Measurements from ENCODE around the gene DSCAML1. TPM values are rescaled to one million over a fixed set of nuclear protein-coding genes. Genes with fewer than 3 reads are reported as not detected.
"Not testable (repeated sequence)": the region's sequence is repeated elsewhere in the genome, so short reads cannot be mapped to it uniquely, and the experiment has no call there.

The DSCAML1 gene
- total and polyA plus RNA-seq, 8 donors: 0.08 to 2.9 (median 0.45) TPM

DNA sequence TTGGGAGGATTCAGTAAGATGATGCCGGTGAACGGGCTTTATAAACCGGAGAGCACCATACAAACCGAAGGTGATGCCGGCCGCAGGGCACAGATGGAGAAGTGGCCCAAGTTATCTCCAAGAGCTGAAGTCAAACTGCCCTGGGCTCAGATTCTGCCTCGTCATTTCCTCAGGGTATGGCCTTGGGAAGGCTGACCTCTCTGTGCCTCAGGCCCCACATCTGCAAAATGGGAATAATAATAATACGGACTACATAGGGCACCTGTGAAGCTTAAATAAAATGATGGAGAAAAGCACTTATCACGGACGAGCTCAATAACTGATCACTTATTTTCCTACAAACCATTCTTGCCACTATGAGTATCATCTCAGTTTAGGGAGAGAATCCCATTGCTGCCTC, 29.9 kb downstream of the DSCAML1 start:
- no peak overlapping the region for H3K27ac ChIP-seq
- DNase-seq: no peak
- WGBS, 5 donors: 84 to 92% (median 90%) methylated on average over 10 of the region's 10 CpGs
- peaks cover 0 to 17% (median 0%) of the 10 kb centered on the region in 3 donors for H3K27me3 ChIP-seq
- H3K4me1 ChIP-seq: no peaks in the 10 kb centered on the region
- TF ChIP-seq POLR2A (IDR thresholded peaks at IDR 0.05): no peak
- no peak for TF ChIP-seq POLR2AphosphoS5 (IDR thresholded peaks at IDR 0.05)
- TF ChIP-seq, protein P1, sequence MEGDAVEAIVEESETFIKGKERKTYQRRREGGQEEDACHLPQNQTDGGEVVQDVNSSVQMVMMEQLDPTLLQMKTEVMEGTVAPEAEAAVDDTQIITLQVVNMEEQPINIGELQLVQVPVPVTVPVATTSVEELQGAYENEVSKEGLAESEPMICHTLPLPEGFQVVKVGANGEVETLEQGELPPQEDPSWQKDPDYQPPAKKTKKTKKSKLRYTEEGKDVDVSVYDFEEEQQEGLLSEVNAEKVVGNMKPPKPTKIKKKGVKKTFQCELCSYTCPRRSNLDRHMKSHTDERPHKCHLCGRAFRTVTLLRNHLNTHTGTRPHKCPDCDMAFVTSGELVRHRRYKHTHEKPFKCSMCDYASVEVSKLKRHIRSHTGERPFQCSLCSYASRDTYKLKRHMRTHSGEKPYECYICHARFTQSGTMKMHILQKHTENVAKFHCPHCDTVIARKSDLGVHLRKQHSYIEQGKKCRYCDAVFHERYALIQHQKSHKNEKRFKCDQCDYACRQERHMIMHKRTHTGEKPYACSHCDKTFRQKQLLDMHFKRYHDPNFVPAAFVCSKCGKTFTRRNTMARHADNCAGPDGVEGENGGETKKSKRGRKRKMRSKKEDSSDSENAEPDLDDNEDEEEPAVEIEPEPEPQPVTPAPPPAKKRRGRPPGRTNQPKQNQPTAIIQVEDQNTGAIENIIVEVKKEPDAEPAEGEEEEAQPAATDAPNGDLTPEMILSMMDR (IDR thresholded peaks at IDR 0.05): no peak
- no peak for TF ChIP-seq EP300 (IDR thresholded peaks at IDR 0.05)
- H3K4me3 ChIP-seq: no peak overlapping the region
- H3K36me3 ChIP-seq: peaks cover 0 to 7% (median 0%) of the 10 kb centered on the region in 4 donors
- H3K9me3 ChIP-seq: no peaks in the 10 kb centered on the region
- intact Hi-C loops (cut with DNase I; ENCODE audit: low total_unique reads): no loop called here

DNA sequence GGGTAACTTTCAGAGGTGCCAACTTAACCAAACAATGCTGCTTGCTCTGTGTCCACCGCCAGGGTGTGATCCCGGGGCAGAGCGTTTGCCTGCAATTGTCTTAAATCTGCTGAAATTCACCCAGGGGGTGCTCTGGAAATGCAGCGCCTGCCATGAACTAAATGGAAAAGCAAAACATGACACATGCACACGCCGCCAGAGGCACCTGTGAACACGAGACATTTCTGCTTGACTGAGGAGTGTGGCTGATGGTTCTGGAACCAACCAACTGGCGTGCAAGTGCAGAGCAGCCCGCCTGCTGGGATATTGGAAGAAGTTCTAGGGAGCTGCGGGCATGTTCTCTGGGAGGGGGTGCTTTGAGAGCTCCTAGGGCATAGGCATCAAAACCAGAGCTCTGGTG, 30.4 kb downstream of the DSCAML1 start:
- Histone ChIP-seq H3K27me3 (peaks cover 0 to 17% (median 0%) of the 10 kb centered on the region in 3 donors), H3K9me3 (no peaks in the 10 kb centered on the region), H3K36me3 (peaks cover 0 to 7% (median 0%) of the 10 kb centered on the region in 4 donors), H3K27ac (no peak overlapping the region), H3K4me3 (no peak overlapping the region), H3K4me1 (no peaks in the 10 kb centered on the region)
- TF ChIP-seq, protein P1 (IDR thresholded peaks at IDR 0.05): no peak
- TF ChIP-seq POLR2A (IDR thresholded peaks at IDR 0.05) (no peak), EP300 (IDR thresholded peaks at IDR 0.05) (no peak), POLR2AphosphoS5 (IDR thresholded peaks at IDR 0.05) (no peak)
- intact Hi-C loops (cut with DNase I; ENCODE audit: low total_unique reads): no loop called here
- 77 to 86% (median 82%) methylated on average over 10 of the region's 10 CpGs for WGBS, 5 donors
- no peak for DNase-seq

DNA sequence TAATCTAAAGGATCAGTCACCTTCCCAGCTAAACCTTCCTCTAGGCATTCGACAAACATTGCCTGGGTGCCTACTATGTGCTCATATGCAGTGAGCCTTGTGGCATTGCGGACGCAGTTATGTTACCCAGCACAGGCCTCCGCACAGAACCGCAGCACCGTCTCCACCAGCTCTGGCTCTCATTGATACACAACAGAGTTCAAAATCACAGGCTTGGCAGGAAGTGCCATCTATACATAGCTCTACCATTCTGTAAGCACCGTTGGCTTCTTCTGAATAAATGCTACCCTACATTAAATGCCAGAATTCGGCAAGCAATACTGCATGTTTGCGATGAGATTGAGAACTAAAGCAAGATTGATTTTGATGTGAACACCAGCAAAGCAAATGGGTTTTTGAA, 31.0 kb downstream of the DSCAML1 start:
- intact Hi-C loops (cut with DNase I; ENCODE audit: low total_unique reads): no loop called here
- WGBS, 5 donors: 82 to 86% (median 82%) methylated on average over 9 of the region's 9 CpGs
- no peak for TF ChIP-seq POLR2A (IDR thresholded peaks at IDR 0.05)
- no peak for TF ChIP-seq POLR2AphosphoS5 (IDR thresholded peaks at IDR 0.05)
- TF ChIP-seq, protein P1 (IDR thresholded peaks at IDR 0.05): no peak

DNA sequence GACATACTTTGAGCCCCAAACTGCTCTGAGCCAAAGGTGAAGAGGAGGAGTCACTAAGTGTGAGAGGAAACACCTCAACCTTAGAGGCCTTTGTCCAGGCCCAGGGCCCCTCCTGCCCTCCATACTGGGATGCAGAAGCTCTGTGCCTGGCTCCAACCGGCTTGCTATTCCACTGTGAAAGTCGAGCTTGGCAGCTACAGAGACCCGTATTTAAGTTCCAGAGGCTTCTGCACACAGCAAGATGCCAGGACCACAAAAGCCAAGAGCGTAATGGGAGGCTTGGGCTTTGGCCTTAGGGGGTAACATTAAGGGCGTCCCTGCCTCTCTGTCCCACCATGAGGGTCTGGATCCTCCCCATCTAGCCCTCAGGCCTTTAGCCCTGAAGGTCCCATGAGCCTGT, 31.9 kb downstream of the DSCAML1 start:
- DNase-seq: no peak
- TF ChIP-seq, protein P1 (IDR thresholded peaks at IDR 0.05): no peak
- TF ChIP-seq EP300 (IDR thresholded peaks at IDR 0.05): no peak
- no peak for TF ChIP-seq POLR2AphosphoS5 (IDR thresholded peaks at IDR 0.05)
- no peak for TF ChIP-seq POLR2A (IDR thresholded peaks at IDR 0.05)
- no peak overlapping the region for H3K4me3 ChIP-seq
- H3K36me3 ChIP-seq: peaks cover 0 to 7% (median 0%) of the 10 kb centered on the region in 4 donors
- no peak overlapping the region for H3K27ac ChIP-seq
- intact Hi-C loops (cut with DNase I; ENCODE audit: low total_unique reads): no loop called here
- peaks cover 0 to 17% (median 0%) of the 10 kb centered on the region in 3 donors for H3K27me3 ChIP-seq
- WGBS, 5 donors: 60 to 72% (median 66%) methylated on average over 4 to 5 of the region's 5 CpGs
- no peaks in the 10 kb centered on the region for H3K9me3 ChIP-seq
- H3K4me1 ChIP-seq: no peaks in the 10 kb centered on the region

More for the DNA sequence above, 31.0 kb downstream of the DSCAML1 start:
- DNase-seq: no peak
- Histone ChIP-seq H3K4me3 (no peak overlapping the region), H3K27me3 (peaks cover 0 to 17% (median 0%) of the 10 kb centered on the region in 3 donors), H3K27ac (no peak overlapping the region), H3K36me3 (peaks cover 0 to 7% (median 0%) of the 10 kb centered on the region in 4 donors), H3K9me3 (no peaks in the 10 kb centered on the region), H3K4me1 (no peaks in the 10 kb centered on the region)

DNA sequence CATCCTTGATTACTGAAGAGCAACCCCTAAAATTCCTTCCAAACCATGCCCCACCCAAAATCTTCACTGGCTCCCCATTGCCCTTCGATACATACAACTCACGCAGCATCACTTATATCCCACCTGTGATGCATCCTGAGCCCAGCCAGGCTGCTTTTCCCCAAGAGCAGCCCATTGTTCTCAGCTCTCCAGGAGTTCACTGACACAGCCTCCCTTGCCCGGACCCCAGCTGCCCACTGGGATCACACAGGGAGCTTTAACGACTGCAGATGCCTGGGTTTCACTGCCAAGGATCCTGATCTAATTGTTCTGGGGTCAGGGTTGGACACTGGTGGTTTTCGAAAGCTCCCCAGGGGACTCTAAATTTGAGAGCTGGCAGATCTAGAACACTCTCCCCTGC, 33.6 kb downstream of the DSCAML1 start:
- intact Hi-C loops (cut with DNase I; ENCODE audit: low total_unique reads); H3K4me3 ChIP-seq; H3K4me1 ChIP-seq; H3K27ac ChIP-seq; H3K9me3 ChIP-seq; DNase-seq; H3K36me3 ChIP-seq: not testable (repeated sequence)
- peaks cover 0 to 21% (median 0%) of the 10 kb centered on the region in 3 donors for H3K27me3 ChIP-seq
- 58 to 76% (median 62%) methylated on average over 5 of the region's 5 CpGs for WGBS, 5 donors
